ENCODE results near the gene TMC7. TPM values are rescaled to one million over a fixed set of nuclear protein-coding genes. Genes with fewer than 3 reads are reported as not detected.

TMC7 gene
- total and polyA plus RNA-seq, 4 donors = 1.5 to 7.0 (median 3.0) TPM

GRCh38 chr16:19102187-19102872 is 118.6 kb downstream of the TMC7 start:
- no peak for TF ChIP-seq CTCF (IDR thresholded peaks at IDR 0.05; ENCODE audit: control extremely low read depth, extremely low read depth)
- 81 to 91% methylated on average over 16 of the region's 16 CpGs for WGBS, 2 donors
- no peak overlapping the region for H3K27ac ChIP-seq (ENCODE audit: low read depth in 1 of 2, low read length in 1 of 2)
- H3K9ac ChIP-seq (ENCODE audit: insufficient read depth in 1 of 2, low read length in 2 of 2) = no peak overlapping the region
- H3K36me3 ChIP-seq (ENCODE audit: control insufficient read depth in 4 of 4, insufficient read depth in 4 of 4, low read length in 4 of 4) = no peaks in the 10 kb centered on the region
- peak; percentile 70 to 86 (median 84) for DNase-seq
- no peak overlapping the region for H3K4me3 ChIP-seq
- no peaks in the 10 kb centered on the region for H3K27me3 ChIP-seq (ENCODE audit: control insufficient read depth in 3 of 3, insufficient read depth in 3 of 3, low read length in 2 of 3)
- H3K9me3 ChIP-seq (ENCODE audit: control insufficient read depth in 4 of 4, insufficient read depth in 3 of 4, low read length in 3 of 4) = peaks cover 0 to 1% (median 0%) of the 10 kb centered on the region in 4 donors
- ATAC-seq (ENCODE audit: insufficient read depth, low FRiP score) = no peak
- peaks cover 0 to 37% (median 12%) of the 10 kb centered on the region in 5 donors for H3K4me1 ChIP-seq (ENCODE audit: control insufficient read depth in 5 of 5, insufficient read depth in 5 of 5, low read length in 5 of 5)

GRCh38 chr16:19104607-19105006 is 120.9 kb downstream of the TMC7 start:
- no peak overlapping the region for H3K27ac ChIP-seq (ENCODE audit: low read depth in 1 of 2, low read length in 1 of 2)
- peak; percentile 68 to 75 (median 75) for DNase-seq
- H3K9ac ChIP-seq (ENCODE audit: insufficient read depth in 1 of 2, low read length in 2 of 2) = no peak overlapping the region
- H3K9me3 ChIP-seq (ENCODE audit: control insufficient read depth in 4 of 4, insufficient read depth in 3 of 4, low read length in 3 of 4) = no peaks in the 10 kb centered on the region
- no peak overlapping the region for H3K4me3 ChIP-seq
- no peaks in the 10 kb centered on the region for H3K36me3 ChIP-seq (ENCODE audit: control insufficient read depth in 4 of 4, insufficient read depth in 4 of 4, low read length in 4 of 4)
- H3K27me3 ChIP-seq (ENCODE audit: control insufficient read depth in 3 of 3, insufficient read depth in 3 of 3, low read length in 2 of 3) = no peaks in the 10 kb centered on the region
- WGBS, 2 donors = 75 to 83% methylated on average over 5 of the region's 5 CpGs
- ATAC-seq (ENCODE audit: insufficient read depth, low FRiP score) = no peak
- peaks cover 0 to 37% (median 12%) of the 10 kb centered on the region in 5 donors for H3K4me1 ChIP-seq (ENCODE audit: control insufficient read depth in 5 of 5, insufficient read depth in 5 of 5, low read length in 5 of 5)
- TF ChIP-seq CTCF (IDR thresholded peaks at IDR 0.05; ENCODE audit: control extremely low read depth, extremely low read depth) = no peak

DNA sequence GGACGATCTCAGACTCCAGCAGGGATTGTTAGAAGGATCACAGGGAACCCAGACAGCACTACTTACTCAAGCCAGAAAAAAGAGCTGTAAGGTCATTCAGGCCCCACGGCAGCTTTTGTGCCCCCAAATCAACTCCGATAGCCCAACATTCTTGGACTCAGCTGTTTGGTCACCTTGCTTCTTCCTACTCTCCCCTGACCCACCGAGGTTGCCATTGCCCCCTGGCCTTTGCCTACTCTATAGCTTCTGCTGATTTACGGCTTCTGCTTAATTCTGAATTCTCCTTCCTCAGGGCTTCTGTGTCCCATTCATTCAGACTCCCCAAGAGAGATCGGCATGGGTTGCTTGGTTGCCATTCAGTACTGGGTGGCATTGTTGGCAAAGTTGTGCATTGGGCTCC is 121.4 kb downstream of the TMC7 start:
- WGBS, 2 donors = 80 to 83% methylated on average over 6 of the region's 6 CpGs

More for the DNA sequence above, 121.4 kb downstream of the TMC7 start:
- H3K9me3 ChIP-seq (ENCODE audit: control insufficient read depth in 4 of 4, insufficient read depth in 3 of 4, low read length in 3 of 4) = no peaks in the 10 kb centered on the region
- H3K27ac ChIP-seq (ENCODE audit: low read depth in 1 of 2, low read length in 1 of 2) = no peak overlapping the region
- H3K27me3 ChIP-seq (ENCODE audit: control insufficient read depth in 3 of 3, insufficient read depth in 3 of 3, low read length in 2 of 3) = no peaks in the 10 kb centered on the region
- H3K36me3 ChIP-seq (ENCODE audit: control insufficient read depth in 4 of 4, insufficient read depth in 4 of 4, low read length in 4 of 4) = no peaks in the 10 kb centered on the region
- peaks cover 0 to 37% (median 12%) of the 10 kb centered on the region in 5 donors for H3K4me1 ChIP-seq (ENCODE audit: control insufficient read depth in 5 of 5, insufficient read depth in 5 of 5, low read length in 5 of 5)
- TF ChIP-seq CTCF (IDR thresholded peaks at IDR 0.05; ENCODE audit: control extremely low read depth, extremely low read depth) = no peak
- DNase-seq (no peak), ATAC-seq (ENCODE audit: insufficient read depth, low FRiP score) (no peak)
- H3K4me3 ChIP-seq = no peak overlapping the region
- H3K9ac ChIP-seq (ENCODE audit: insufficient read depth in 1 of 2, low read length in 2 of 2) = no peak overlapping the region
